Trophoblast cell (in vitro differentiated cells and primary cell): ENCODE results near the gene ZNF469.

Experiments used
- DNase-seq, 2 donors: peaks; one replicate each; pipeline ENCODE4 v3.0.0-alpha.2; 2016
- H2AFZ ChIP-seq: 2 replicates; pipeline ENCODE4 v1.6.1; 2013; ENCODE audit warnings: low read length, moderate library complexity, mild to moderate bottlenecking; ENCODE audit not compliant: insufficient read depth, poor library complexity
- H2AK5ac ChIP-seq: 2 replicates; pipeline ENCODE4 v1.6.1; 2013; ENCODE audit warnings: mild to moderate bottlenecking, low read length
- H2BK120ac ChIP-seq: 2 replicates; pipeline ENCODE4 v1.6.1; 2013; ENCODE audit warnings: low read length, mild to moderate bottlenecking, moderate library complexity; ENCODE audit not compliant: insufficient read depth, poor library complexity
- H2BK12ac ChIP-seq: 2 replicates; pipeline ENCODE4 v1.6.1; 2013; ENCODE audit warnings: mild to moderate bottlenecking, low read length, moderate library complexity
- H2BK5ac ChIP-seq: 2 replicates; pipeline ENCODE4 v1.6.1; 2013; ENCODE audit warnings: low read length, low read depth, moderate library complexity, mild to moderate bottlenecking; ENCODE audit not compliant: poor library complexity
- H3K14ac ChIP-seq: 2 replicates; pipeline ENCODE4 v1.6.1; 2013; ENCODE audit warnings: mild to moderate bottlenecking, low read length
- H3K18ac ChIP-seq: 2 replicates; pipeline ENCODE4 v1.6.1; 2013; ENCODE audit warnings: mild to moderate bottlenecking, low read length
- H3K23ac ChIP-seq: 2 replicates; pipeline ENCODE4 v1.6.1; 2013; ENCODE audit warnings: low read length
- H3K27ac ChIP-seq: 2 replicates; pipeline ENCODE4 v1.5.1; 2013; ENCODE audit warnings: low read depth, mild to moderate bottlenecking, inconsistent platforms, low read length, moderate library complexity
- H3K27me3 ChIP-seq: 2 replicates; pipeline ENCODE4 v1.6.1; 2013; ENCODE audit warnings: inconsistent platforms, mild to moderate bottlenecking, low read length, moderate library complexity; ENCODE audit not compliant: insufficient read depth
- H3K36me3 ChIP-seq, 2 experiments: 1 replicate in 1 of 2; 2 replicates in 1 of 2; pipeline ENCODE4 v1.6.1; 2013; ENCODE audit warnings: low read length in 2 of 2, mild to moderate bottlenecking in 2 of 2, moderate library complexity in 1 of 2; ENCODE audit not compliant: insufficient read depth in 2 of 2, control insufficient read depth in 1 of 2
- H3K4ac ChIP-seq: 2 replicates; pipeline ENCODE4 v1.6.1; 2013; ENCODE audit warnings: low read depth, mild to moderate bottlenecking, low read length, moderate library complexity
- H3K4me1 ChIP-seq, 2 experiments: 1 replicate in 1 of 2; 2 replicates in 1 of 2; pipeline ENCODE4 v1.6.1; 2013; ENCODE audit warnings: low read length in 2 of 2, mild to moderate bottlenecking in 2 of 2, moderate library complexity in 1 of 2; ENCODE audit not compliant: insufficient read depth in 2 of 2, control insufficient read depth in 1 of 2
- H3K4me2 ChIP-seq: 2 replicates; pipeline ENCODE4 v1.6.1; 2013; ENCODE audit warnings: inconsistent platforms, mild to moderate bottlenecking, low read length, moderate library complexity
- H3K4me3 ChIP-seq: 2 replicates; pipeline ENCODE4 v1.5.1; 2013; ENCODE audit warnings: mild to moderate bottlenecking, low read depth, low read length, inconsistent platforms
- H3K79me1 ChIP-seq: one replicate; pipeline ENCODE4 v1.6.1; 2013; ENCODE audit warnings: low read length
- H3K79me2 ChIP-seq: 2 replicates; pipeline ENCODE4 v1.6.1; 2013; ENCODE audit warnings: low read length, mild to moderate bottlenecking; ENCODE audit not compliant: control insufficient read depth, insufficient read depth, poor library complexity
- H3K9ac ChIP-seq: 2 replicates; pipeline ENCODE4 v1.6.1; 2013; ENCODE audit warnings: mild to moderate bottlenecking, low read length
- H3K9me3 ChIP-seq: 2 replicates; pipeline ENCODE4 v1.6.1; 2013; ENCODE audit warnings: low read depth, mild to moderate bottlenecking, control low read depth, inconsistent platforms, low read length; ENCODE audit not compliant: insufficient read depth
- H4K12ac ChIP-seq: 2 replicates; pipeline ENCODE4 v1.6.1; 2013; ENCODE audit warnings: low read depth, mild to moderate bottlenecking, low read length, moderate library complexity
- H4K8ac ChIP-seq: 2 replicates; pipeline ENCODE4 v1.6.1; 2013; ENCODE audit warnings: low read depth, mild to moderate bottlenecking, low read length, moderate library complexity
- H4K91ac ChIP-seq: one replicate; pipeline ENCODE4 v1.6.1; 2013; ENCODE audit warnings: low read depth, mild to moderate bottlenecking, low read length, moderate library complexity
- WGBS: extraction: QIAGEN DNeasy Blood & Tissue Kit; methylation state at CpG from one replicate; pipeline ENCODE4 v1.1.7; 2013; ENCODE audit warnings: missing lambda C conversion rate; ENCODE audit not compliant: insufficient read length, insufficient coverage; ENCODE audit errors: extremely low coverage; 5-methylcytosine and 5-hydroxymethylcytosine counted together

Gene ZNF469

GRCh38 chr16:88415381-88415705, 32.6 kb downstream of the ZNF469 start:
- no peaks in the 10 kb centered on the region for H3K79me1 ChIP-seq
- no peak overlapping the region for H2BK120ac ChIP-seq
- no CpG with 5 or more reads among the region's 5 CpGs for WGBS
- no peak overlapping the region for H4K8ac ChIP-seq
- H3K4me2 ChIP-seq, result no peak overlapping the region
- H3K79me2 ChIP-seq, result no peaks in the 10 kb centered on the region
- DNase-seq, result no peak
- H3K23ac ChIP-seq, result no peak overlapping the region
- no peaks in the 10 kb centered on the region for H3K4me1 ChIP-seq
- no peak overlapping the region for H4K12ac ChIP-seq
- no peak overlapping the region for H2BK12ac ChIP-seq
- no peak overlapping the region for H3K14ac ChIP-seq
- H3K4ac ChIP-seq, result no peak overlapping the region
- H3K9ac ChIP-seq, result no peak overlapping the region
- no peak overlapping the region for H2AFZ ChIP-seq
- H3K4me3 ChIP-seq, result no peak overlapping the region
- no peak overlapping the region for H2BK5ac ChIP-seq
- H3K36me3 ChIP-seq, result no peaks in the 10 kb centered on the region
- no peak overlapping the region for H4K91ac ChIP-seq
- H3K27me3 ChIP-seq, result no peaks in the 10 kb centered on the region
- H3K18ac ChIP-seq, result no peak overlapping the region
- no peak overlapping the region for H3K27ac ChIP-seq
- H2AK5ac ChIP-seq, result no peak overlapping the region
- no peaks in the 10 kb centered on the region for H3K9me3 ChIP-seq

- H3K14ac ChIP-seq, result no peak overlapping the region
- no peak overlapping the region for H4K91ac ChIP-seq
- no peaks in the 10 kb centered on the region for H3K4me1 ChIP-seq
- H3K27me3 ChIP-seq, result no peaks in the 10 kb centered on the region
- no peaks in the 10 kb centered on the region for H3K9me3 ChIP-seq
- H4K8ac ChIP-seq, result no peak overlapping the region
- WGBS, result no CpG with 5 or more reads among the region's 29 CpGs
- no peak overlapping the region for H4K12ac ChIP-seq
- H2AFZ ChIP-seq, result no peak overlapping the region
- H2BK5ac ChIP-seq, result no peak overlapping the region
- DNase-seq, result no peak
- no peak overlapping the region for H3K9ac ChIP-seq
- no peak overlapping the region for H2BK12ac ChIP-seq
- H3K79me2 ChIP-seq, result no peaks in the 10 kb centered on the region
- H3K79me1 ChIP-seq, result no peaks in the 10 kb centered on the region
- no peak overlapping the region for H3K23ac ChIP-seq
- no peak overlapping the region for H3K18ac ChIP-seq
- no peak overlapping the region for H3K4ac ChIP-seq
- no peaks in the 10 kb centered on the region for H3K36me3 ChIP-seq
- no peak overlapping the region for H2AK5ac ChIP-seq
- H3K4me2 ChIP-seq, result no peak overlapping the region
- no peak overlapping the region for H2BK120ac ChIP-seq
- no peak overlapping the region for H3K4me3 ChIP-seq
- H3K27ac ChIP-seq, result no peak overlapping the region
Observed at GRCh38 chr16:88415713-88416323, 33.1 kb downstream of the ZNF469 start.

- H3K27ac ChIP-seq, result no peak overlapping the region
- no peak overlapping the region for H2AK5ac ChIP-seq
- H2BK5ac ChIP-seq, result no peak overlapping the region
- H3K4me2 ChIP-seq, result no peak overlapping the region
- H3K23ac ChIP-seq, result no peak overlapping the region
- H3K36me3 ChIP-seq, result no peaks in the 10 kb centered on the region
- no peak overlapping the region for H3K18ac ChIP-seq
- no peak overlapping the region for H4K91ac ChIP-seq
- no peaks in the 10 kb centered on the region for H3K4me1 ChIP-seq
- no peaks in the 10 kb centered on the region for H3K79me2 ChIP-seq
- no peak overlapping the region for H2BK120ac ChIP-seq
- no peak overlapping the region for H2BK12ac ChIP-seq
- no peaks in the 10 kb centered on the region for H3K27me3 ChIP-seq
- WGBS, result no CpG with 5 or more reads among the region's 17 CpGs
- H3K9ac ChIP-seq, result no peak overlapping the region
- no peak overlapping the region for H3K14ac ChIP-seq
- no peak overlapping the region for H3K4me3 ChIP-seq
- H3K4ac ChIP-seq, result no peak overlapping the region
- DNase-seq, result no peak
- no peaks in the 10 kb centered on the region for H3K9me3 ChIP-seq
- no peak overlapping the region for H2AFZ ChIP-seq
- H4K12ac ChIP-seq, result no peak overlapping the region
- H3K79me1 ChIP-seq, result no peaks in the 10 kb centered on the region
- no peak overlapping the region for H4K8ac ChIP-seq
Observed at GRCh38 chr16:88416686-88417085, 33.9 kb downstream of the ZNF469 start.

- Histone ChIP-seq H3K14ac (no peak overlapping the region), H3K9ac (no peak overlapping the region), H2BK120ac (no peak overlapping the region), H2AK5ac (no peak overlapping the region), H2BK5ac (no peak overlapping the region), H3K9me3 (no peaks in the 10 kb centered on the region), H3K79me1 (no peaks in the 10 kb centered on the region), H2BK12ac (no peak overlapping the region), H3K79me2 (no peaks in the 10 kb centered on the region), H3K4me1 (no peaks in the 10 kb centered on the region), H3K4me2 (no peak overlapping the region), H3K23ac (no peak overlapping the region), H3K18ac (no peak overlapping the region), H4K8ac (no peak overlapping the region), H4K91ac (no peak overlapping the region), H3K4ac (no peak overlapping the region), H3K27ac (no peak overlapping the region), H2AFZ (no peak overlapping the region), H3K27me3 (no peaks in the 10 kb centered on the region), H4K12ac (no peak overlapping the region), H3K36me3 (no peaks in the 10 kb centered on the region), H3K4me3 (no peak overlapping the region)
- no CpG with 5 or more reads among the region's 17 CpGs for WGBS
- no peak for DNase-seq
Observed at GRCh38 chr16:88417684-88418476, 35.1 kb downstream of the ZNF469 start.
